ENCODE measurements around the gene AKR1E2.

Gene AKR1E2

DNA sequence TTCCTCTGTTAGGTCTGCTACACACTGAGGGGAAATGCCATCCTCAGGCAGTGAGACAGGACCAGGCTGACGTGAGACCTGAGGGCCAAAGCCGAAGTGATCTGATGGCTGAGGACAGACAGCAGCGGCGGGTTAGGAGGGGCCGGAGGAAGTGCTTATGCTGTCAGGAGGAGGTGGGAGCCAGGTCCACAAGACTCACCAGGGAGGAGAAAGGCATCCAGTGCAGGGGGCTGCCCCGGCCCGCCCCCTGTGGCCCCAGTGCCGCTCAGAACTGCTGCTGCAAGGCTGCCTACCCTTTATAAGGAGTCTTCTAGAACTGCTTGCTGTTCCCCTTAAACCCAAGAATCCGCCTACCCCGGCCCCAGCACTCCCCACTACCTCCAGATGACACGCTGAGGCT lies 19.8 kb downstream of the AKR1E2 start:
- DNase-seq (ENCODE audit: low read depth): no peak

DNA sequence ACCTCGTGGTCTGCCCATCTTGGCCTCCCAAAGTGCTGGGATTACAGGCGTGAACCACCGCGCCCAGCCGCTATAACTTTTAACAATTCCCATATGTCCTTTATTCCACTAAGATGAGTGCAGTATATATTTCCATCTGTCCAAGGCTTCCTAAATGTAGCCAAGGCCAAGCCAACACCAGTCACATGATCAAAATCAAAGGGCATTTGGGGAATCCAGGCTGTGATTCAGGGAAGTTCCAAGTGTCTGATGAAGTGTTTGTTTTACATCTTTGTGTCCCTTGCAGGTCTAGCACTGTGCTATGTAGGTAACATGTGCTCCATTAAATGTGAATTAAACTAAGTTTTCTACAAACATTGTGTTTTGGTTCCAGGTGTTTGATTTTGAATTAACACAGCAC lies 20.8 kb downstream of the AKR1E2 start:
- DNase-seq (ENCODE audit: low read depth): no peak

DNA sequence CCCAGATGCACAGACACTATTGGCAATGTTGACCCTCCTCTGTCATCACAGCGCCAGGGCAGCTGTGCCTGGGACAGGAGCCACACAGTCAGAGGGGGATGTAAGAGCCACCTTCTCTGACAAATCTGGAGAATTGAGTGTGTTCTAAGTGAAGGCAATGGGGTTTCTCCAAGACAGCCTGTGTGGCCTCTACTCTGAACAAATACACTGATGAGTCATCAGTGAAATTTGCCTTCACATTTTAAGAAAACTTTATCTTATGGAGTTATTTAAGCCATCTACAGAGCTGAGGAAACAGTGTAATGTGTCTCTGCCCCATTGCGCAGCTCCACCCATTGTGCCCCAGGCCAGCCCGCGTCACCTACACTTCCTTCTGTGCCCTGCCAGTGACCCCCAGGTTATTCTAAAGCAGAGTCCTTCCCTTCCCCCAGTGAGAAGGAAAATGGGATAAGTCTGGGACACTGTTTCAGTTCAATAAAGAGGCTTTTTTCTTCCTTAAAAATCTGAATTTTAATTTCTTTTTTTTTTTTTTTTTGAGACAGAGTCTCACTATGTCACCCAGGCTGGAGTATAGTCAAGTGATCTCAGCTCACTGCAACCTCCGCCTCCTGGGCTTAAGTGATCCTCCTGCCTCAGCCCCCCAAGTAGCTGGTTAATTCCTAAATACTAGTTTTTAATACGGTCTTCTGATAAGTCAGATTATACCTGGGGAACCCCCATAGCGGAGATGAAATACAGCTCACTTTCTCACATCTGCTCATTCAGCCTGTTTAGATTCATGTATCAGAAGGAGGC lies 21.8 kb downstream of the AKR1E2 start:
- peak; percentile 80 for DNase-seq (ENCODE audit: low read depth)

DNA sequence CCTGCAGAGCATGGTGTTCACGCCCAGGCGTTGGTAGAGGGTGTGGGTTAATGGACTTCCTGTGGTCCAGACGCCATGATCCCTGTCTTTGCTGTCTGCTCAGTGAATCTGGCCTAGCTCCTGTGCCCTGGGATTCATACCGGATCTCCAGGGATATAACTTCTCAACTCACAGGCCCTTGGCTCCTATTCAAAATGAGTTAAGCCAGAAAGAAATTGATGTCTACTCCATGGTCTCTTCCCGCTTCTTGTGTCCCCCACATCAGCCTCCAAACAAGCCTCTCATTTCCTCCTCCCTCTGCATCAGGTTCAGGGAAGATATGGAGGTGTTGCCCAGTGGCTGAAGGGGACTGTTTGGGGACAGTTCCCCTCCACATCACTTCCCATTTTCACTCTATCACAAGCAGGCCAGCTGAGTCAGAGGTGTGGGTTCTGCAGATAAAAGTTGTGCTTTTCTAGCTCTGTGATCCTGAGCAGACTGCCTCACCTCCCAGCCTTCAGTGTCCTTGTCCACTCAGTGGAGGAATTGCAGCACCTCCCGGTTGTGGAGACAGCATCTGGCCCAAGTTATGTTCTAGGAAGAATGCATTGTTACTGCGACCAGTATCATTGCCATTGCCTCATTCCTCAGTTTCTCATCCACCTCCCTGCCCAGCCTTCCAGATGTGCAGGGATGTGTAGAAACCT lies 22.5 kb downstream of the AKR1E2 start:
- peak; percentile 10 for DNase-seq (ENCODE audit: low read depth)

DNA sequence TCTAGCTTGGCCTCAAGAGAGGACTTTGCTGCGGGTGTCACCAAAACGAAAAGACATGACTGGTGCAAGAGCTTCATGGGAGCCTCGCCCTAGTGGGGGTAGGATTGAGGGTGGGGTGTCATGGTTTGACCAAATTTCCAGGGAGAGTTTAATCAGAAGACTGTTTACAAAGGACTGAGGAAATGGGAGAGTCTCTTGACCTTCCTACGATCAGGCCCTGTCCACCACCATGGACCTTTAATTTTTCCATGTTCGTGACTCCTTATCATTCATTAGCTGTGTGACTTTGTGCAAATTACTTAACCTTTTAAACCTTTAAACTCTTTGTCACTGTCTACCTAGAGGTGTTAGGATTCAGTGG lies 23.0 kb downstream of the AKR1E2 start:
- DNase-seq (ENCODE audit: low read depth): no peak

DNA sequence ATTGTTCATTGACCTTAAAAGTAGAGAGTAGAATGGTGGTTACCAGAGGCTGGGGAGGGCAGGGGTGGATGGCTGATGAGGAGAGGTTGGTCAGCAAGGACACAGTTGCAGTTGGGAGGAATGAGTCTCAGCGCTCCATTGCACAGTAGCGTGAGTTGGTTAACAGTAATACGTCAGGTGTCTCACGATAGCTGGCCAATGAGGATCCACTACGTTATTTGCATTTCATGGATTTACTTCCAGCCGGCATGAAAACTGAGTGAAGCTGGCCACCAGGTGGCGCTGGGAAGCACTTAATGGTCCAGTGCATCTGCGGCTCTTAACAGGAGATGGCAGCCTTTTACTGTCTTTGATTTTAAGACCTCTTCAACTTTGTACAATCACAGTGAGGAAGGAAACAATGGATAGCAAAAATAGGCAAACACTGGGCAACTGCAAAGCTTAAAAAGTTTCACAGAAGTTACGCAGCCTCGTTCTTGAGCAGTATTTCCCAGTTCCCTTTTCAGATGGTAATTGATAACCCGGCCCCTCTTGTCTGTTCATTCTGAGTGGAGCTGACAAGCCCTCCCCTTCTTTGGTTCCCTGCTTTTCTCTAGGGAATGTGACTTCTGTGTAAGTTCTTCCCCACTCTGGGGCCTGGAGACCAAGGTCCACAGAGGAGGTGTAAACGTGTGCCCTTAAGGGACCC lies 23.7 kb downstream of the AKR1E2 start:
- peak; percentile 92 for DNase-seq (ENCODE audit: low read depth)

DNA sequence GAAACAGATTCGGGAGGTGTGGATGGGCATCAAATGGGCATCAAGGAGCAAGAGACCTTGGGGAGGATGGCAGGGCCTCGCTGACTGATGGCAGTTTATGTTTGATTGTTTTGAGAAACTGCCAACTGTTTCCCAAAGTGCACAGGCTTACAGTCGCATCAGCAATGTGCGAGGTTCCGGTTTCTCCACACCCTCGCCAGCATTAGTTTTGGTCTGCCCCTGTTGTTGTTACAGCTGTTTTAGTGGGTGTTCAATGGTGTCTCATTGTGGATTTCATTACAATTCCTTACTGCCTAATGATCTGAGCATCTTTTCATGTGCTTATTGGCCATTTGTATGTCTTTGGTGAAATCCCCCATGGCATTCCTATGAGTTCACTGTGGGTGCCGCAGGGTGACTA lies 24.4 kb downstream of the AKR1E2 start:
- no peak for DNase-seq (ENCODE audit: low read depth)

DNA sequence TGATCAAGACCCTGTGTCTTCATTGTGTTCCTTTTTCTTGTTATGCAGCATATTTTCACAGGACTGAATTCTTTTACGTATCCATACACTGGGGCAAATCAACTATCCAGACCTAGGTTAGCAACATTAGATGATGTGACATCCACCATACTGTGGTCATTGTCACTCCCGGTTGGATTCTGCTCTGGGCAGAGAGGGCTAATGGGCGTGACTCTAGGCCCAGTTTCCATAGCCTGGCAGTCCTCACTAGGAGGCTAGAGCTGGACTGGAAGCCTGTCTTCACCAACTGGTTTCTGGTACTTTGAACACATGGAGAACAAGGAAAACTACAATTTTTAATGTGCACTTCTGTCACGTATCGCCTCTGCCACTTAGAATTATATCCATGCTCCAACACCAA lies 25.2 kb downstream of the AKR1E2 start:
- DNase-seq (ENCODE audit: low read depth): no peak

DNA sequence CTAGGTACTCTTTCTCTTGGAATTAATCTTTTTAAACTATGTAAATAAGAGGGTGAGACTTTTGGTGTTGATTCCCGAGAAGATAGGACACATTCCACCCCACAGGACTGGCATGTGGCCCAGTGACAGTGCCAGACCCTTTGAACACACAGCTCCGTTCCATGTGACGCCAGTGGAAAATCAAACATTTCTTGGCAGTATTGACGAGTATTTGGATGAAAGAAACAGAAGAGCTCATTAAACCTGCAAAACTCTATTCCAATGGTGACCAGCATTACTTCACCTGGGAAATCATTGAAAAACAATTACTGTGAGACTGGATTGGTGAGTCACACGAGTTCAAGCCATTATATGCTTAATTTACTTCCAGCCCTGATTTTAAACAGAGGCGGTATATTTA lies 25.8 kb downstream of the AKR1E2 start:
- no peak for DNase-seq (ENCODE audit: low read depth)

DNA sequence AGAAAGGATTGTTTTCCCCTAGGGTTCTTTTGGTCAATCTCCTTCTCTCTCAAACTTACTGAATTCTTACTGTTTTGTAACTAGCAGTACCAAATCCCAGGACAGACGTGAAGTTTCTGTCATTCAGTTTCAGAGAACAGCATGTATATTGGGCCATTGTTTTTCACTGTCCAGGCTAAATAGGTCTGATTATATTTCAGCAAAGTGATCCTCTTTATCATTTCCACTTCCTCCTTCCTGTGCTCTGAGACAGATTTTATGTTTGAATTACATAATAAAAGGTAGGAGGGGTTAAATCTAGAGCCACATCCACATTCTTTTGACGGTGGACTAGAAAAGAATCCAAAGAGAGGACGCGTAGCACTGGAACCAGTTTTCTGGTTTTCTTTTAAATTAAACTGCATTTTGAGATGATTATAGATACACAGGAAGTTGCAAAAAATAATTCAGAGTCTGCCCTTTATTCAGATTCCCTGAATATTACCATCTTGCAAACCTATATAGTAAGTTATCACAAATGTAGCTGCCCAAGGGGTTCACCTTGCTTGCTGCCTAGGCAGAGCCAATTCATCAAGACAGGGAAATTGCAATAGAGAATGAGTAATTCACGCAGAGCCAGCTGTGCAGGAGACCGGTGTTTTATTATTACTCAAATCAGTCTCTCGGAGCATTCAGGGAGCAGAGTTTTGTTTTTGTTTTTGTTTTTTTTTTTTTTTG lies 40.1 kb downstream of the AKR1E2 start:
- DNase-seq (ENCODE audit: low read depth): no peak

DNA sequence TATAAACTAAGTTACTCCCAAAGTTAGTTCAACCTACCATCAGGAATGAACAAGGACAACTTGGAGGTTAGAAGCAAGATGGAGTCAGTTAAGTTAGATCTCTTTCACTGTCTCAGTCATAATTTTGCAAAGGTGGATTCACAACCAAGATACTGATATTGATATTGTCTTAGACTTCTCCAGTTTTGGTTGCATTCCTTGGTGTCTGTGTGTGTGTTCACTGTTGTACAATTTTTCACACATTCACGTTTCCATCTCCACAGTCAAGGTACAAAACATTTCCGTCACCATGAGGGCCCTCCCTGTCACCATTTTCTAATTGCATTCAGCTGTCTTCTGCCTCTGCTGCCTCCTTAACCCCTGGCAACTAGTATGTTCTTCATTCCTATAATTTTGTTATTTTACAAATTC lies 41.1 kb downstream of the AKR1E2 start:
- no peak for DNase-seq (ENCODE audit: low read depth)

DNA sequence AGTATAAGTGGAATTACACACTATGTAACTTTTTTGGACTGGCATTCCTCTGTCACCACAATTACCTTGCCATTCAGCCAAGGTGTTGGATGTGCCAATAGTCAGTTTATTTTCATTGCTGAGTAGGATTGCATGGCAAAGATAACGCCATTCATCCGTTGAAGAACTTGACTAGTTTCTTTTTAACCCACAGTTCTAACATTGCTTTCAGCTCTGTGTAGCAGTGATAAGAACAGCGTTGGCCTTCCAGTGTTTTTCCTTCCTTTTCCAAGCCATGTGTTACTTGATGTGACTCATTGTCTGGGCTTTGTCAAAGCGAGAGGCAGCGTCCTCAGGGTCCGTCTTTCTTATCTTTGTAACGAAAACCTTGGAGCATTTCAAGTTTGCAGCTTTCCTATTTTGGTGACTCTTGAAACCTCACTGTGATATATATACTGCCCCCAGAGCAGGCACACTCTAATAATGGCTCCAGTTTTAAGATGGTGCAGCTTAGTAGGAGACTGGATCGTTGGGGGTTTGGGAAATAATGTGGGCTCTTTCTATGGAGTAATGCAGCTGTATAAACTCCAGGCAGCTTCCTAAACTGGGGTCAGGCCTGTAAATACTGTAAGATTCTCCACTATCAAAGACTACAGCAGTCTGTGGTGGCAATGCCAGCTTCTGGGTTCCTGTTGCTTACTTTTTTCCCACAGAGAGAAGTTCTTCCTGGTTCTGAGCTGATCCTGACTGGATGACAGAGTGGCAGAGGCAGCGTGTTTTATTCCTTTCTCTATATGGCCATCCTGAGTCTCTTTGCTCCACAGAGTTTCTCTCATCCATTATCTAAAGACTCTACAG lies 41.7 kb downstream of the AKR1E2 start:
- DNase-seq (ENCODE audit: low read depth): no peak

DNA sequence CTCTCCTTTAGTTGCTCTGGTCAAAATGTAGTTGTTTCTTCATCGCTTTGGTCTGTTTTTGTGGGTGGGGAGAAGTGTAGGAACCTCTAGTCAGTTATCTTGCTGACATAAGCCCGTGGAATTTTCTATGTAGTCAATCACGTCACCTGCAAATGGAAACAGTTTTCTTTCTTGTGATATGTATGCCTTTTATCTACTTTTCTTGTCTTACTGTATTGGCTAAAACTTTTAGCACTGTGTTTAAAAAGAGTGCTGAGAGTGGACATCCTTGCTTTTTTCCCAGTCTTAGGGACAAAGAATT lies 42.3 kb downstream of the AKR1E2 start:
- DNase-seq (ENCODE audit: low read depth): no peak

DNA sequence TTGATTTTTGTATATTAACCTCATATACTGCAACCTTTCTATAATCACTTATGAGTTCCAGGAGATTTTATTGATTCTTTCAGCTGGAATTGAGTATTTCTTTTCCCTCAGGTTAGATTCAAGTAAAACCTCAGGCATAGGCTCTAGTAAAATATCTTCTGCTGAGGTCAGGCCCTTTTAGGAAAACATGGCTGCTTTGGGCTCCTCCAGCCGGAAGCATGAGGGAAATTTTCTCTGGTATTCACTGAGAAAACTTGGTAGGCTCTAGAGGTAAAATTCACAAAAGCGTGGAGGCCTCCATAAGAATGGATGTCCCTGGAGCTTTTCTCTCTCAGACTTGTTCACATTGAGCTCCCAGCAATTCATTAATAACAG lies 56.7 kb downstream of the AKR1E2 start:
- no peak for DNase-seq (ENCODE audit: low read depth)

DNA sequence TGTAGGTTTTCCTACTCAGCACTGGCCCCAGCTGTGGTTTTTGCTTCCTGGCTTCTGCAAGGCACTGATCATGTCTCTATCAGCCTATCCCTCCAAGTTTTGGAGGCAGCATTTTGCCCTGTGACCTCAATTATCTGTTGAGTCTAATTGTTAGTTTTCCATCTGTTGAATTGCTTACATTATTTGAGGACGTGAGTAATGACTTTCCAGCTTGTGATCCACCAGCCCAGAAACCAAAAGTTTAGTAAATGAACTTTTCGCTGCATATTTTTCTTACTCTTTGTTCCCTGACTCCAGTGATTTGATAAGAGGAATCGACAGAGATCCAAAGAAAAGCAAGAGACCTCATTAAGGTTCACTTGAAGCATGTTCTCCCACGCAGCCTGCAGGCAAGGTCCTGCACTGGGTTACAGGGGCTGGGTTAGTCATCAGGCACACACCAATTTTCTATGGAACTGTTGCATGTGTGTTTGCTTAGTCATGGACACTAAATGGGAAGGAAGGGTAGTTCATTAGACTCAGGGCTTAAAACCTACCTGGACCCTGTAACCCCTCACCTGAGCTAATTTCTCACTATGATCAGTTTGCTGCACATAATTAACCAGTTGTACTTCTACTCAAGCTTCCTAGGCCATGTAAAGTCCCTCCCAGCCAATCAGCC lies 57.2 kb downstream of the AKR1E2 start:
- peak; percentile 6 for DNase-seq (ENCODE audit: low read depth)

DNA sequence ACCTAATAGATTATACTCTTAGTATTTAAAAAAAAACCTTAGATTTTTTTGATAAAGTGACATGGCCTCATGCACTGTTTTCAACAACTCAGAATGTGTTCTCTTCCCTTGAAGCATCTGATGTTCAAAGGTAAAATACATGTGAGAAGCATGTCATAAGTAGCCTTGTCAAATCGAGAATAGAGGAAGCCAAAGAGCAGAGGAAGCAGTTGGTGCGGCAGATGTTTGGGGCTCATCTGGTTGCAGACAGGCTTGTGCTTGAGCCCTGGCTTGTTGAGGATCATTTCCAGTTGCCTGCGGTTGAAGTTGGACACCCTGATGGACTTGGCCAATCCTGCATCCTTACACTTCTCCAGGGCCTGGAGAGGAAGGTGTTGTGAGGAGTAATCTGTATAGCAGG lies 59.2 kb downstream of the AKR1E2 start:
- no peak for DNase-seq (ENCODE audit: low read depth)

DNA sequence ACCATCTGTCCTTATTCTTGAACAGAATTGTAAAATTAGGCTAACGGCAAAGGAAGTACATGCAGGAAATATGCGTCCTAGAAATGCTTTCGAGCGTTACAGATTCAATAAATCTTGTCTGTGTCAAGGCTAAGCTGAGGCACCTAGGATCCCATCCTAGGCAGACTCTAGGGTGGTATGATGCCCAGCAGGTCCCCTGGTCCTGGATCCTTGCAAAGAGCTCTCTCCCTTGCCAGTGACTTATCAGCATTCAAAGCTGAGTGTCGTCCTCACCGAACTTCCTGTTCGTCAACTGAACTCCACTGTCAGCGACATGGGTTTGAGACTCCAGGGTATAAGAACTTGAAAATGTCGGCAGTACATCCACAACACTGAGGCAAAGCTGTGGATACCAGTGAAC lies 61.5 kb downstream of the AKR1E2 start:
- DNase-seq (ENCODE audit: low read depth): no peak

DNA sequence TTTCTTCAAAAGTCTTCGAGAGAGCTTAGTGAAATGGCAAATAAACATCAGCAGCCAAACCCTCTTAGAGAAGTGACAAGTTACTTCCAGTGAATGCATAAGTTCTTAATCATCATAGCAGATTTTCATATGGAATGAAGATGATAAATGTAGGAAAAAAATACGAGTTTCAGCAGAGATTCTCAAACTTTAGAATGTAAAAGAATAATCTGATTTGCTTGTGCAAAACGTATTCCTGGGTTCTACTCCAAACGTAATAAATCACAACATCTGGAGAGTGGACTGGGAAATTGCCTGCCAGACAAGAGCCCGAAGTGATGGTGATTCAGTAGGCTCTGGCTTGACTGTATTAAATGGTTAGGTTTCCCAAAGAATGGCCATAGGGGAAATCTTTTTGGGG lies 62.2 kb downstream of the AKR1E2 start:
- DNase-seq (ENCODE audit: low read depth): no peak

DNA sequence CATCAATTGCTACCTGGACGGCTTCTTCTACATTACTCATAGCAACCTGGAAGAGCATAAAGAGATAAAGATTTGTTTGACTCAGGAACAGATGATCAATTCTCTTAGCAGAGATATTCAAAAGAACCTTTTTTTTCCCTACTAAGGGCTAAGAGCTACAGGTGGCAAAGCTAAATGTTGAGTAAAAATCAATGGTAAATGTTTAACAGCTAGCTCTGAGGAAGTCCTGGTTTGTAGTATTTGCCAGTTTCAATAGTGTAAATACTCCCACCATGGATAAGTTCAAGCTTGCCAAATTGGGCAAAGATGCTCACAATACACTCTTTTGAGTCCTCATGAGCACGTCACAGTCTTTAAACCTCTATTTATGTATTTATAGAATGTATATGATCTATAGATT lies 64.0 kb downstream of the AKR1E2 start:
- DNase-seq (ENCODE audit: low read depth): no peak

DNA sequence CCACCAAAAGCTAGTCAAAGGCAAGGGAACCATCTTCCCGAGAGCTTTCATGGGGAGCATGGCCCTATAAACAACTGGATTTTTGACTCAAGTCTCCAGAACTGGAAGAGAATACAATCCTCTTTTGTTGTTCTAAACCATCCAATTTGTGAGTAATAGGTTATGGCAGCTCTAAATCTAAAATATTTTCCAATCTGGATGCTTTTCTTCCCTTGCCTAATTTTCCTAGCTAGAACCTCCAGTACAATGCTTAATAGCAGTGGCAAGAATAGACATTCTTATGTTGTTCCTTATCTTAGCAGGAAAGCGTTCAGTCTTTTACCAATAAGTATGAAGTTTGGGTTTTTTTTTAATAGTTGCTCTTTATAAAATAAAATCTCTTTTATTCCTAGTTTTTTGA lies 66.7 kb downstream of the AKR1E2 start:
- no peak for DNase-seq (ENCODE audit: low read depth)

DNA sequence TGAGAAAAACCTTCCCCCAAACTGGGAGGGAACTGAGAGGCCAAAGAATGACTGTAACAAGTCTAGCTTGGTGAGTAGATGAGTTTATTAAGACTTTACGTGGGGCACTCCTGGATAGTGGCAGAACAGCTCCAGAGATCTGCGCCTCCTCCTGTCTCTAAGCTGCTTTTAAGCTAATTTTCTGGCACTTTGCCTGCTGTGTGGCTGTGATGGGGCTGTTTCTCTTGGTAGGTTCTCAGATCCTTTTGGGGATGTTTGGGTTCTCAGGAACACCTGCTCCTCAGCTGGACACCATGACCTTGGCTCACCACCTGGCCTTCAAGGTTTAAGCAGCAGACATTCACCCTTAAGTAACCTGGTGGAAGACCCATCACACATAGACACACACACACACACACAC lies 68.3 kb downstream of the AKR1E2 start:
- no peak for DNase-seq (ENCODE audit: low read depth)
